Measurements from ENCODE around the gene SLC43A2.
A peak's percentile ranks its signal among the peaks of the same experiment; 100 is the strongest.

Gene SLC43A2

GRCh38 chr17:1643293-1643998 is 14.8 kb upstream of the SLC43A2 start:
- DNase-seq: no peak

GRCh38 chr17:1641065-1641403 is 12.4 kb upstream of the SLC43A2 start:
- DNase-seq: no peak

GRCh38 chr17:1640329-1641064 is 11.9 kb upstream of the SLC43A2 start:
- DNase-seq: no peak

- DNase-seq: no peak
These were observed 11.0 kb upstream of the SLC43A2 start for GRCh38 chr17:1639549-1640180.

DNA sequence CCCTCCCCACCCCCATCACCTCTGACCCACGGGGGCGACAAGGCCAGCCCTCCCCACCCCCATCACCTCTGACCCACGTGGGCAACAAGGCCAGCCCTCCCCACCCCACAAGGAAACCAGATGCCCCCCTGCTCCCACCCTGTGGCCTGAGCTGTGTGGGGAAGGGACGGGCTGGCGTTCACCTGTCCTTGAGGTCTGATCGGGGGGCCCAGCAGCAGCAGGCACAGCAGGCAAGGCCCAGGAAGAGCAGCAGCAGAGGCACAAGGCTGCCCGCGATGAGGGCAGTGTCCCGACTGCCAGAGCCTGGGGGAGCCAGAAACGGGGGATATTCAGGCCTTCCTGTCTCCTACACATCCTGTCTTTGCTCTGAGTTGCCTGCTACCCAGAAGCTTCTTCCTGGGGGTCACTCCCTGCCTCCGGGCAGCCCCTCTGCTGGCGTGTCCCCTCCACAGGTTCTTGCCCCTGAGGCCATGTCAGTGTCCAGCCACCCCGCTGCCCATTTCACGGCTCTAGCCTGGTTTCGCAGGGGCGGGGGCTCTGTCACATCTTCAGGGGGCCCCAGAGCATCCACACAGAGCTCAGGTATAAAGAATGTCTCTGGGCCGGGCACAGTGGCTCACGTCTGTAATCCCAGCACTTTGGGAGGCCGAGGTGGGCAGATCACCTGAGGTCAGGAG is 10.1 kb upstream of the SLC43A2 start:
- DNase-seq: no peak

DNA sequence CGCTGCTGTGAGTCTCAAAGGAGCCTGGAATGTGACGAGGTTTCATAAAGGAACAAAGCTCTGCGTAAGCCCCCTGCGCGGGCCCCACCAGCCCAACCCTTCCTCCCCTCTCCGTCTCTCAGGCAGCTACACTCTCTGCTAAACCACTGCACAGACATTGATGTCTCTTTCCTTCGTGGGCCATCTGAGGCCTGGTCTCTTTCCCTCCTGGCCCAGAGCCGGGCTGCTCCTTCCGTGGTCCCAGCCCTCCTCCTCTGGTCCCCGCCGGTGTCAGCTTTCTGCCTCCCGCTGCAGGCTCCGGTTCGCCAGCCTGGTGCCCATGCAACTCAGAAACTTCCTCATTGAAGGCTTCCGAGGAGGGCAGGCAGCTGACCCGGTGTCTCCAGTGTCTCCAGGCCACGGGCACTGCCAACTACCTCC is 9.5 kb upstream of the SLC43A2 start:
- no peak for DNase-seq

- DNase-seq: no peak
These were observed 8.2 kb upstream of the SLC43A2 start for GRCh38 chr17:1636732-1637285.

- no peak for DNase-seq
These were observed 7.2 kb upstream of the SLC43A2 start for GRCh38 chr17:1635675-1636465.

DNA sequence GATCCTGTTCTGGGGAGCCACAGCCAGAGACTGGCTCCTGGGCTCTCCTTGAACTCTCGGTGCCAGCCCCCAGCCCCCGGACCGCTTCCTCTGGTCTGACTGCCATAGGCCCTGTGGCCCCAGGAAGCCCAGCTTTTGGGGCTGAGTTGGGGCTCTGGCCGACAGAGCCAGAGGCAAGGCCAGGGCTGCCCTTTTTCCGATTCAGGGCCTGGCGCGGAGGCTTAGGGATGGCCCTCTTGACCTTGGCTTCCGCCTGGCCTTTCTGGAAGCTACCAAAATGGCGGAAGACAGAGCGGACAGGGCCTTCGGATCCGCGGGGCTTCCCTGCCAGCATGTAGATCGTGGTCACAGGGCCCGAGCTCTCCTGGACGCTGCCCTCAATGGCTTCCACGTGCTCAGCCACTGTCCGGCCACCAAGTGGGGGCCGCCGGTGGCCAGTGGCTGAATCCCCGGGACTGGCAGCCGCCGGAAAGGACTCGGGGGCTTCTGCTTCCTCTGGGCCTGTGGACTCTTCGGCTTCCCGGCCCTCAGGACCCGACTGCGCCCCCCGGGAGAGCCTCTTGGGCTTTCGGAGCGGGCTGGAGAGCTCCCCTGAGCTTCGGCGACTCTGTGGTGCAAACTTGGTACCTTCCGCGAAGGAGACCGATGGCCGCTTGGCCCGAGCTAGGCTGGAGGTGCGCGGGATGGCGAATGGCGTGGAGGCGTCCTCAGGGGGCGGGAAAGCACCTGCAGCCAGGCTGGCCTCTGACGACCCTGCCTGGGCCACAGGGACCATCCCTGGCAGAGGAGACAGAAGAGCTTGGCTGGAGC is 6.4 kb upstream of the SLC43A2 start:
- DNase-seq: no peak

GRCh38 chr17:1630662-1631061 is 2.0 kb upstream of the SLC43A2 start:
- DNase-seq: no peak

GRCh38 chr17:1629504-1630310 is 1.1 kb upstream of the SLC43A2 start:
- DNase-seq: peak; percentile 28

- peak; percentile 92 for DNase-seq
These were observed 346 bp upstream of the SLC43A2 start for GRCh38 chr17:1628856-1629503.

DNA sequence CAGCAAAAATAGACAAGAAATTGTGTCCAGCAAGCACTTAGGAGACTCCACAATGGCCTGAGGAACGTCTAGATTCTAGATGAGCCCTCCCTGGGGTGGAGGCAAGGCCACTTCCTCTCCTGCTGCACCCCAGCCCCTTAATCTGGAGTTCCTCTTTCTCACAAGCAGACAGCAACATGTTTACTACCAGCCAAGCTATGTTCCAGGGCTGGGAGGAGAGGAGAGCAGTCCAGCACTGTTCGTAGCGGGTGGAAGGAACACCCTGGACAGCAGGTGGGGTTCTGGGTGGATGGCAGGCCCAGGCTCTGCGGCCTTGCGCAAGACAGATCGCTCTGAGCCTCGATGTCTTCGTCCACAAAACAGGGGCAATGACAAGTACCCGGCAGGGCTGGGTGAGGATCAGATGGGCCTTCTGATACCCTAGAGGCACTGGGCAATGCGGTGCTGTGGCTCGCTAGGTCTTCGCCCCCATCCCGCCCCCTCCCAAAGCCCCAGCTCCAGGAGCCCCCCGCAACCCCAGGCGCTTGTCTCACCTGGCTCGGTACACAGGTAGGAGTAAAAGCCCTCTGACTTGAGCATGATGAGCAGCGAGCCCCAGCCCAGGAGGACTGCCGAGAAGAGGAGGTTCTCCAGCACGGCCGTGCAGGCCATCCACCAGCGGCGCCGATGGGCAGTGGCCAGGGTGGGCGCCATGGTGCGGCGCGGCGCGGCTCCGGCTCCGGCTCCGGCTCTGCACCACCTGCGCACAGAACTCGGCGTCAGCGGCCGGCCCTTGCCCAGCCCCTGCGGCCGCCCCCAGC is 1.3 kb downstream of the SLC43A2 start:
- DNase-seq: no peak

DNA sequence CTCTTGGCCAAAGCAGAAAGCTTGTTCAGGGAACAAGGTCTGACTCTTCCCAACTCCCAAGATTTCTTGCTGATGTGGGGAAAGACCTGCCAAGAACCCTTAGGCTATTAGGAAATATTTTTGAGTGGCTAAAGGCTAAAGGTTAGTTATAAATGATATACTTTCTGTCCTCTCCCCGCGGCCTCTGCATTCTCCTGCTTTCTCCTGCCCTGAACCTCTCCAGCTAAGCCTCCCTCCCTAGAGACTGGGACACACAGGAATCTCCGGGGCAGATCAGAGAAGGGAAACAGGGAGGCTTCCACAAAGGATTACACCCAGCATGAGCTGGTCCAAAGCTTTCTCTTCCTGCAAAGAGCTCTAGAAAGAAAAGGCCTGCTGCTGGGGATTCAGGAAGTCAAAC is 2.3 kb downstream of the SLC43A2 start:
- no peak for DNase-seq

DNA sequence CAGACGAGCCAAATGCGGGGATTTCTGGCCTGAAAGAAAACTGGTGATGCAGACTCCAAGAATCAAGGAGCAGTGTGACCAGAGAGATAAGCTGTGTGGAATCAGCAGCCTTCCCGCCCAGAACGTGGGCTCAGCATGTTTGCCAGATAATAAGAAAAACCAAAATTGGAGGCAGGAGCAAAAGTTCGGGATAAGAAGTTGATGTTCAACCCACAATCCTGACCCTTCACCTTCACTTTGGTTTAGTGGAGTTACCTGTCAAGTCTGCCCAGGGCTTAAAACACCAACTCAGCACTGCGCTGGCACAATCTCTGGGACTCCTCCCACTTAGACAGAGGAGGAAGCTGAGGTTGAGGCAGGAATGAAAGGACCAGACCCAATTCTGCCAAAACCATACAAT is 3.1 kb downstream of the SLC43A2 start:
- no peak for DNase-seq

- DNase-seq: no peak
These were observed 3.6 kb downstream of the SLC43A2 start for GRCh38 chr17:1625053-1625452.

- DNase-seq: no peak
These were observed 4.0 kb downstream of the SLC43A2 start for GRCh38 chr17:1624650-1625049.

DNA sequence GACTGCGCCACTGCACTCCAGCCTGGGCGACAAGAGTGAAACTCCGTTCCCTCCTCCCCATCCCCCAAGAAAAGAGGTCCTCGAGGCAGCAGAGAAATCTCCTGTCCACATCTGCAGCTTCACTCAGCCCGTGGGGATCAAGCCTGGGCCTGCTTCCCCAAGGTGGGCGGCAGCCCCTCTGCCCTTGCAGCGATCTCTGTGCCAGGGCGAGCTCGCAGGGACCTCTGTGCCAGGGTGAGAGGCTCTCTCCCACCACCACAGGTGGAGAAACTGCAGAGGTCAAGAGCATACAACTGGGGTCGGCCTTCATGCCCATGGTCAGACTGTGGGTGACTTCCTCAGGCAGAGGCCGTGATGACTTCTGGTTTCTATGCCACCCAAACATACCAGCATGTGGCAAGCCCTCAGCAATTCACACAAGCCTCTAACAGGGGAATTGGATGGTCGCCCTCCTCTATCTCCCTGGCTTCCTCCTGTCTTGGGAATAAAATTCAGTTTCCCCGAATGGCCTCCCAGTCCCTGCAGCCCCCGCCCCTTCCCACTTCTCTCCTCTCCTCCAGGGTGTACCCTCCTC is 5.5 kb downstream of the SLC43A2 start:
- no peak for DNase-seq

All from fibroblast of skin of abdomen (primary cell).